HepG2 (cell line): ENCODE measurements around the gene DLG5. TPM values are rescaled to one million over a fixed set of nuclear protein-coding genes. Genes with fewer than 3 reads are reported as not detected.
A peak's percentile ranks its signal among the peaks of the same experiment; 100 is the strongest.

Experiments
- ATAC-seq: fragments of 200-7000 bp; cut with Tn5 transposase; 3 replicates; pipeline ENCODE4 v1.9.1; 2020; ENCODE audit warnings: mild to moderate bottlenecking, moderate library complexity
- BruUV-seq: library from RNA; stranded (reverse); fragments of 400-500 nt; replicated peaks from 2 replicates; lab custom pipeline; 2021; lab: Mats Ljungman, UMichigan
- CTCF ChIA-PET: fragments of 300-600 bp; formaldehyde crosslinking; extraction: SDS; loops from one replicate; lab custom pipeline; 2021; ENCODE audit warnings: low total read pairs, inconsistent platforms, low intra/inter-chr PET ratio; lab: Yijun Ruan, JAX
- POLR2A ChIA-PET: fragments of 350-600 bp; sonication (Branson Sonifier 250); formaldehyde crosslinking; loops from one replicate; lab custom pipeline; 2020; ENCODE audit warnings: antibody characterized with exemption, inconsistent platforms; lab: Yijun Ruan, JAX
- DNase-seq: peaks from one replicate; pipeline ENCODE4 v3.0.0-alpha.2; 2015; ENCODE audit warnings: low spot score
- FAIRE-seq: peaks from 3 replicates; lab custom pipeline; 2011; peaks lifted over from hg19 to GRCh38; lab: Jason Lieb, UNC
- H2AFZ ChIP-seq: one replicate; pipeline ENCODE4 v1.6.1; 2011; ENCODE audit warnings: low read length, inconsistent platforms
- H3K27ac ChIP-seq: fragments of 300-600 bp; 3 replicates; pipeline ENCODE4 v1.8.0; 2011; ENCODE audit warnings: mixed run types, mild to moderate bottlenecking, mixed read lengths, low read length, inconsistent platforms; ENCODE audit not compliant: insufficient read depth; ENCODE audit errors: extremely low read length
- H3K27me3 ChIP-seq, 2 experiments: fragments of 200-600 bp in 1 of 2; 2 replicates in 1 of 2; 3 replicates in 1 of 2; pipeline versions ENCODE4 v1.6.0 to v1.8.0; 2011; ENCODE audit warnings: low read length in 2 of 2, mild to moderate bottlenecking in 2 of 2, moderate library complexity in 2 of 2, inconsistent platforms in 1 of 2; ENCODE audit not compliant: insufficient read depth in 2 of 2, control insufficient read depth in 1 of 2
- H3K36me3 ChIP-seq, 2 experiments: fragments of 200-600 bp in 1 of 2; replicated peaks in 1 of 2; 2 replicates in 1 of 2; 3 replicates in 1 of 2; pipeline versions ENCODE4 v1.5.1 to v1.8.0; 2011; ENCODE audit warnings: low read length in 2 of 2, inconsistent platforms in 1 of 2; ENCODE audit not compliant: insufficient read depth in 2 of 2, control insufficient read depth in 1 of 2
- H3K4me1 ChIP-seq: 2 replicates; pipeline ENCODE4 v1.5.1; 2012; ENCODE audit warnings: low read length, inconsistent platforms; ENCODE audit not compliant: insufficient read depth
- H3K4me2 ChIP-seq: 2 replicates; pipeline ENCODE4 v1.6.0; 2011; ENCODE audit warnings: low read depth, low read length, inconsistent platforms
- H3K4me3 ChIP-seq, 3 experiments: fragments of 200-600 bp in 1 of 3; sonication (generic), shearing (Covaris generic) in 1 of 3; replicated peaks in 1 of 3; 2 replicates each; pipeline ENCODE4 v1.5.1; 2011 to 2016; ENCODE audit warnings: low read length in 3 of 3, inconsistent platforms in 2 of 3, low read depth in 2 of 3, mild to moderate bottlenecking in 2 of 3, control low read depth in 1 of 3, mixed read lengths in 1 of 3; ENCODE audit not compliant: insufficient read depth in 1 of 3
- H3K79me2 ChIP-seq: one replicate; pipeline ENCODE4 v1.6.1; 2011; ENCODE audit warnings: low read length, inconsistent platforms; ENCODE audit not compliant: insufficient read depth
- H3K9ac ChIP-seq: 2 replicates; pipeline ENCODE4 v1.6.0; 2011; ENCODE audit warnings: mild to moderate bottlenecking, low read depth, low read length, inconsistent platforms; ENCODE audit not compliant: insufficient read depth
- H3K9me3 ChIP-seq: 2 replicates; pipeline ENCODE4 v1.5.1; 2012; ENCODE audit warnings: mild to moderate bottlenecking, low read length
- H4K20me1 ChIP-seq: 2 replicates; pipeline ENCODE4 v1.6.0; 2011; ENCODE audit warnings: inconsistent platforms, mild to moderate bottlenecking, low read length, moderate library complexity; ENCODE audit not compliant: insufficient read depth
- CREBL2 ChIP-seq: sonication (generic); formaldehyde crosslinking; IDR thresholded peaks from 2 replicates; pipeline ENCODE4 v1.8.1; 2023; ENCODE audit warnings: missing genetic modification reagents, mild to moderate bottlenecking, borderline replicate concordance
- SMARCE1 ChIP-seq: fragments of 450-650 bp; IDR thresholded peaks from 2 replicates; pipeline ENCODE4 v1.6.1; 2017; ENCODE audit warnings: borderline replicate concordance
- SYNCRIP ChIP-seq: fragments of 200-400 bp; formaldehyde crosslinking; IDR thresholded peaks from 2 replicates; pipeline ENCODE4 v1.6.1; 2018; ENCODE audit warnings: mild to moderate bottlenecking, low read depth, low read length; ENCODE audit not compliant: insufficient read depth
- TCF12 ChIP-seq, 2 experiments: fragments of 450-650 bp in 1 of 2; sonication (generic) in 1 of 2; formaldehyde crosslinking in 1 of 2; IDR thresholded peaks; 2 replicates each; pipeline versions ENCODE4 v1.6.1 to v1.8.0; 2017 to 2022; ENCODE audit warnings: antibody characterized with exemption in 1 of 2, mild to moderate bottlenecking in 1 of 2, missing genetic modification reagents in 1 of 2, moderate library complexity in 1 of 2
- ZBTB40 ChIP-seq, 2 experiments: fragments of 450-650 bp in 1 of 2; sonication (generic) in 1 of 2; formaldehyde crosslinking in 1 of 2; IDR thresholded peaks; 2 replicates each; pipeline versions ENCODE4 v1.6.1 to v1.8.0; 2016 to 2022; ENCODE audit warnings: antibody characterized with exemption in 1 of 2, mild to moderate bottlenecking in 1 of 2, missing genetic modification reagents in 1 of 2
- ZNF274 ChIP-seq: sonication (generic); formaldehyde crosslinking; IDR thresholded peaks from 2 replicates; pipeline ENCODE4 v1.5.1; 2020; ENCODE audit warnings: mild to moderate bottlenecking, missing genetic modification reagents
- WGBS: methylation state at CpG from one replicate; pipeline ENCODE4 v1.1.6; 2017; ENCODE audit warnings: low lambda C conversion rate; 5-methylcytosine and 5-hydroxymethylcytosine counted together
- in situ Hi-C: cut with HindIII; loops from 2 replicates; pipeline ENCODE4 v1.10.0; 2017; ENCODE audit warnings: low pct_unique_long_range_greater_than_20kb; ENCODE audit not compliant: extremely low pct_ligation_motif_present
- intact Hi-C: fragments of 100-400 bp; cut with micrococcal nuclease; formaldehyde crosslinking; loops from one replicate; pipeline ENCODE4 v1.10.0; 2022; ENCODE audit not compliant: unreplicated experiment
- polyA plus RNA-seq, 8 experiments: library from polyadenylated mRNA; depleted of rRNA in 3 of 8; stranded (reverse) in 7 of 8; unstranded in 1 of 8; fragments of >200 nt; fragmentation: Illumina TruSeq in 4 of 8; extraction: Trizol in 4 of 8; gene quantifications; 2 replicates each; pipeline versions ENCODE4 v1.2.1 to v1.2.3, GENCODE V29; 2011 to 2016; ENCODE audit warnings: low read depth in 4 of 8, missing spikeins in 1 of 8, mixed read lengths in 1 of 8; ENCODE audit not compliant: insufficient read depth in 1 of 8
- total RNA-seq, 5 experiments: library from RNA; depleted of rRNA; stranded (reverse); fragments of >200 nt; fragmentation: Illumina TruSeq; extraction: Trizol; gene quantifications; 2 replicates each; pipeline ENCODE4 v1.2.3, GENCODE V29; 2016; ENCODE audit warnings: low read depth in 1 of 5
- TF ChIP-seq, protein P1 (sequence below): sonication (generic); formaldehyde crosslinking; IDR thresholded peaks from 2 replicates; pipeline ENCODE4 v1.5.1; 2020; ENCODE audit warnings: mild to moderate bottlenecking, missing genetic modification reagents, moderate library complexity

DLG5 gene
- total and polyA plus RNA-seq, 2 of the 13 experiments (the other 11 are each of a cell fraction or from before 2014, with no cell fraction given), result 15.5 to 18.2 TPM

GRCh38 chr10:77907900-77908717 is 18.4 kb downstream of the DLG5 start:
- peak; percentile 65 for DNase-seq
- no peaks in the 10 kb centered on the region for H3K36me3 ChIP-seq
- ChIA-PET CTCF (interaction anchor here (0.8 to 1.2 kb wide), 2 partner anchors 62 to 66 kb away, joined by 3 to 5 read pairs; no protein-coding TSS in a partner anchor), POLR2A (interaction anchor here (2.1 kb wide), 1 partner anchor 18 kb away, joined by 12 read pairs; no protein-coding TSS in a partner anchor)
- WGBS, result 89% methylated on average over 8 of the region's 9 CpGs
- no peak overlapping the region for H3K4me3 ChIP-seq
- peak overlapping the region; percentile 86 for H3K27ac ChIP-seq
- H3K27me3 ChIP-seq, result no peaks in the 10 kb centered on the region
- ATAC-seq, result peak; percentile 82
- BruUV-seq, result no TSS peak
- in situ Hi-C loops (loop anchor here (5.0 kb wide), 1 partner anchor 64 kb away; no protein-coding TSS in a partner anchor), intact Hi-C loops (loop anchor here (2.0 to 5.0 kb wide), 3 partner anchors 59 to 121 kb away; partner anchors contain the start of gene POLR3A)
- no peaks in the 10 kb centered on the region for H4K20me1 ChIP-seq
- H2AFZ ChIP-seq, result no peak overlapping the region
- peaks cover 94% of the 10 kb centered on the region for H3K4me1 ChIP-seq
- peak; percentile 71 for FAIRE-seq
- 0 out of 2 replicates have a peak overlapping the region, but pooled peaks have one; percentile 1 for H3K9ac ChIP-seq
- H3K4me2 ChIP-seq, result no peak overlapping the region
- peaks cover 61% of the 10 kb centered on the region for H3K79me2 ChIP-seq
- no peaks in the 10 kb centered on the region for H3K9me3 ChIP-seq
- TF ChIP-seq SMARCE1 (no peak), ZNF274 (CRISPR knock-in tag) (peak; percentile 47; the same call in 1 of the 2 replicates), CREBL2 (CRISPR knock-in tag) (no peak), TCF12 (IDR thresholded peaks at IDR 0.05) (no peak), TCF12 (CRISPR knock-in tag; IDR thresholded peaks at IDR 0.05) (no peak), SYNCRIP (no peak), ZBTB40 (IDR thresholded peaks at IDR 0.05) (no peak), ZBTB40 (CRISPR knock-in tag; IDR thresholded peaks at IDR 0.05) (no peak)
- TF ChIP-seq, protein P1, sequence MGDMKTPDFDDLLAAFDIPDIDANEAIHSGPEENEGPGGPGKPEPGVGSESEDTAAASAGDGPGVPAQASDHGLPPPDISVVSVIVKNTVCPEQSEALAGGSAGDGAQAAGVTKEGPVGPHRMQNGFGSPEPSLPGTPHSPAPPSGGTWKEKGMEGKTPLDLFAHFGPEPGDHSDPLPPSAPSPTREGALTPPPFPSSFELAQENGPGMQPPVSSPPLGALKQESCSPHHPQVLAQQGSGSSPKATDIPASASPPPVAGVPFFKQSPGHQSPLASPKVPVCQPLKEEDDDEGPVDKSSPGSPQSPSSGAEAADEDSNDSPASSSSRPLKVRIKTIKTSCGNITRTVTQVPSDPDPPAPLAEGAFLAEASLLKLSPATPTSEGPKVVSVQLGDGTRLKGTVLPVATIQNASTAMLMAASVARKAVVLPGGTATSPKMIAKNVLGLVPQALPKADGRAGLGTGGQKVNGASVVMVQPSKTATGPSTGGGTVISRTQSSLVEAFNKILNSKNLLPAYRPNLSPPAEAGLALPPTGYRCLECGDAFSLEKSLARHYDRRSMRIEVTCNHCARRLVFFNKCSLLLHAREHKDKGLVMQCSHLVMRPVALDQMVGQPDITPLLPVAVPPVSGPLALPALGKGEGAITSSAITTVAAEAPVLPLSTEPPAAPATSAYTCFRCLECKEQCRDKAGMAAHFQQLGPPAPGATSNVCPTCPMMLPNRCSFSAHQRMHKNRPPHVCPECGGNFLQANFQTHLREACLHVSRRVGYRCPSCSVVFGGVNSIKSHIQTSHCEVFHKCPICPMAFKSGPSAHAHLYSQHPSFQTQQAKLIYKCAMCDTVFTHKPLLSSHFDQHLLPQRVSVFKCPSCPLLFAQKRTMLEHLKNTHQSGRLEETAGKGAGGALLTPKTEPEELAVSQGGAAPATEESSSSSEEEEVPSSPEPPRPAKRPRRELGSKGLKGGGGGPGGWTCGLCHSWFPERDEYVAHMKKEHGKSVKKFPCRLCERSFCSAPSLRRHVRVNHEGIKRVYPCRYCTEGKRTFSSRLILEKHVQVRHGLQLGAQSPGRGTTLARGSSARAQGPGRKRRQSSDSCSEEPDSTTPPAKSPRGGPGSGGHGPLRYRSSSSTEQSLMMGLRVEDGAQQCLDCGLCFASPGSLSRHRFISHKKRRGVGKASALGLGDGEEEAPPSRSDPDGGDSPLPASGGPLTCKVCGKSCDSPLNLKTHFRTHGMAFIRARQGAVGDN, result peak; percentile 60
